HepG2 (cell line): ENCODE results near the gene SRCAP. TPM values are rescaled to one million over a fixed set of nuclear protein-coding genes. Genes with fewer than 3 reads are reported as not detected.

Source experiments
- KAT7 ChIP-seq: IDR thresholded peaks from 2 replicates; pipeline ENCODE4 v1.6.1; 2018; ENCODE audit warnings: borderline replicate concordance, missing compliant biosample characterization
- PLRG1 ChIP-seq: fragments of 450-650 bp; conservative IDR thresholded peaks from 2 replicates; pipeline ENCODE4 v1.6.1; 2016
- POLR2G ChIP-seq: fragments of 200-400 bp; formaldehyde crosslinking; IDR thresholded peaks from 2 replicates; pipeline ENCODE4 v1.6.1; 2018; ENCODE audit warnings: mild to moderate bottlenecking, low read depth, low read length, moderate library complexity
- RARA ChIP-seq: IDR thresholded peaks from 2 replicates; pipeline ENCODE4 v1.6.1; 2016; ENCODE audit warnings: missing genetic modification reagents, missing compliant biosample characterization
- SCMH1 ChIP-seq: sonication (generic); formaldehyde crosslinking; IDR thresholded peaks from 2 replicates; pipeline ENCODE4 v1.9.0; 2021; ENCODE audit warnings: missing genetic modification reagents, mild to moderate bottlenecking, borderline replicate concordance
- ZBTB42 ChIP-seq: sonication (generic); formaldehyde crosslinking; IDR thresholded peaks from 2 replicates; pipeline ENCODE4 v1.5.0; 2020; ENCODE audit warnings: mild to moderate bottlenecking, missing genetic modification reagents
- ZKSCAN8 ChIP-seq: IDR thresholded peaks from 2 replicates; pipeline ENCODE4 v1.6.1; 2016; ENCODE audit warnings: borderline replicate concordance, missing genetic modification reagents, missing compliant biosample characterization
- ZNF12 ChIP-seq: sonication (generic); formaldehyde crosslinking; IDR thresholded peaks from 2 replicates; pipeline ENCODE4 v1.5.0; 2020; ENCODE audit warnings: missing genetic modification reagents
- ZNF256 ChIP-seq: sonication (generic); formaldehyde crosslinking; conservative IDR thresholded peaks from 2 replicates; pipeline ENCODE4 v1.4.0; 2020; ENCODE audit warnings: missing genetic modification reagents
- ZNF616 ChIP-seq: sonication (generic); formaldehyde crosslinking; IDR thresholded peaks from 2 replicates; pipeline ENCODE4 v1.5.0; 2020; ENCODE audit warnings: low read depth, mild to moderate bottlenecking, missing genetic modification reagents
- ZNF629 ChIP-seq: sonication (generic); formaldehyde crosslinking; conservative IDR thresholded peaks from 2 replicates; pipeline ENCODE4 v1.5.0; 2020; ENCODE audit warnings: missing genetic modification reagents
- ZNF75D ChIP-seq: sonication (generic); formaldehyde crosslinking; IDR thresholded peaks from 2 replicates; pipeline ENCODE4 v1.8.1; 2023; ENCODE audit warnings: missing genetic modification reagents, mild to moderate bottlenecking, borderline replicate concordance
- ZZZ3 ChIP-seq: sonication (generic); formaldehyde crosslinking; IDR thresholded peaks from 2 replicates; pipeline ENCODE4 v1.4.0; 2020; ENCODE audit warnings: missing genetic modification reagents, mild to moderate bottlenecking, borderline replicate concordance
- polyA plus RNA-seq, 8 experiments: library from polyadenylated mRNA; depleted of rRNA in 3 of 8; stranded (reverse) in 7 of 8; unstranded in 1 of 8; fragments of >200 nt; fragmentation: Illumina TruSeq in 4 of 8; extraction: Trizol in 4 of 8; gene quantifications; 2 replicates each; pipeline versions ENCODE4 v1.2.1 to v1.2.3, GENCODE V29; 2011 to 2016; ENCODE audit warnings: low read depth in 4 of 8, missing spikeins in 1 of 8, mixed read lengths in 1 of 8; ENCODE audit not compliant: insufficient read depth in 1 of 8
- total RNA-seq, 5 experiments: library from RNA; depleted of rRNA; stranded (reverse); fragments of >200 nt; fragmentation: Illumina TruSeq; extraction: Trizol; gene quantifications; 2 replicates each; pipeline ENCODE4 v1.2.3, GENCODE V29; 2016; ENCODE audit warnings: low read depth in 1 of 5
- TF ChIP-seq, protein P1 (sequence below): sonication (generic); formaldehyde crosslinking; IDR thresholded peaks from one replicate; pipeline ENCODE4 v1.5.1; 2020; ENCODE audit warnings: mild to moderate bottlenecking, missing genetic modification reagents; ENCODE audit errors: not compliant biosample characterization
- TF ChIP-seq, protein P2 (sequence below): IDR thresholded peaks from 2 replicates; pipeline ENCODE4 v1.4.0; 2020; ENCODE audit warnings: mild to moderate bottlenecking, missing genetic modification reagents

The SRCAP gene
- total and polyA plus RNA-seq, 2 of the 13 experiments (the other 11 are each of a cell fraction or from before 2014, with no cell fraction given), result 4.9 to 9.0 TPM

DNA sequence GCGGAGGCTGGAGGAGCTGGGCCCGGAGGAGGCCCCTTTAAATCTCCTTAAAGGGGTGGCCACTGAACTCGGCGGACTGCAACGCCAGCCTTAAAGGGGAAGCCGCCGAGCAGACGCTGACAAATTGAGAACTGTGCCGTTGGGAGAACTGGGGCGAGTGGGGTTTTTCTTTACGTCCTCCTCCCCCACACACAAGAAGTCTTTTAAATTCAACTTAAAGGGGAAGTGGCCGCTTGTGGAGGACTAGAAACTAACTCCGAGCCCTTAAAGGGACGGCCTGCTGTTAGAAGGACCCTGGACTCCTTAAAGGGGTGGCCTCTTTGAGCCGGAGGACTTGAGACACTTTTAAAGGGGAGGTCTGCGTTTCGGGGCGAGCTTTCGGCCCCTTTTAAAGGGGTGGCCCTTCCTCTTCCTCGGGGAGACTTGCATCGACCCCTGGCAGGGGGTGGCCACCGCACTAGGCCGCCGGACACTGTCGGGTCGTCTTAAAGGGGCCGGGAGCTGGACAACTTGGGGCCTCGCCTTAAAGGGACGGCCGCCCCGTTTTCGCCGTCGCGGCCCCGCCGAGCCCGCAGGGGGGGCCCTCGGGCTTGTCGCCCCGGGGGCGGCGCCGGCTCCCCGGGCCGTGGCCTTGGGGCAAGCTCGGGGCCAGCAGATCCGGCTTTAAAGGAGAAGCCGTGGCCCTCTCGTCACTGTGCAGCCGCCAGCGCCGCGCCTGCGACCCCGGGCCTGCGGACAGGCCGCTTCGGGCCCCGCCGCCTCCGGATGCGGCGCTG, 40.1 kb upstream of the SRCAP start (continued):
- TF ChIP-seq, protein P1, sequence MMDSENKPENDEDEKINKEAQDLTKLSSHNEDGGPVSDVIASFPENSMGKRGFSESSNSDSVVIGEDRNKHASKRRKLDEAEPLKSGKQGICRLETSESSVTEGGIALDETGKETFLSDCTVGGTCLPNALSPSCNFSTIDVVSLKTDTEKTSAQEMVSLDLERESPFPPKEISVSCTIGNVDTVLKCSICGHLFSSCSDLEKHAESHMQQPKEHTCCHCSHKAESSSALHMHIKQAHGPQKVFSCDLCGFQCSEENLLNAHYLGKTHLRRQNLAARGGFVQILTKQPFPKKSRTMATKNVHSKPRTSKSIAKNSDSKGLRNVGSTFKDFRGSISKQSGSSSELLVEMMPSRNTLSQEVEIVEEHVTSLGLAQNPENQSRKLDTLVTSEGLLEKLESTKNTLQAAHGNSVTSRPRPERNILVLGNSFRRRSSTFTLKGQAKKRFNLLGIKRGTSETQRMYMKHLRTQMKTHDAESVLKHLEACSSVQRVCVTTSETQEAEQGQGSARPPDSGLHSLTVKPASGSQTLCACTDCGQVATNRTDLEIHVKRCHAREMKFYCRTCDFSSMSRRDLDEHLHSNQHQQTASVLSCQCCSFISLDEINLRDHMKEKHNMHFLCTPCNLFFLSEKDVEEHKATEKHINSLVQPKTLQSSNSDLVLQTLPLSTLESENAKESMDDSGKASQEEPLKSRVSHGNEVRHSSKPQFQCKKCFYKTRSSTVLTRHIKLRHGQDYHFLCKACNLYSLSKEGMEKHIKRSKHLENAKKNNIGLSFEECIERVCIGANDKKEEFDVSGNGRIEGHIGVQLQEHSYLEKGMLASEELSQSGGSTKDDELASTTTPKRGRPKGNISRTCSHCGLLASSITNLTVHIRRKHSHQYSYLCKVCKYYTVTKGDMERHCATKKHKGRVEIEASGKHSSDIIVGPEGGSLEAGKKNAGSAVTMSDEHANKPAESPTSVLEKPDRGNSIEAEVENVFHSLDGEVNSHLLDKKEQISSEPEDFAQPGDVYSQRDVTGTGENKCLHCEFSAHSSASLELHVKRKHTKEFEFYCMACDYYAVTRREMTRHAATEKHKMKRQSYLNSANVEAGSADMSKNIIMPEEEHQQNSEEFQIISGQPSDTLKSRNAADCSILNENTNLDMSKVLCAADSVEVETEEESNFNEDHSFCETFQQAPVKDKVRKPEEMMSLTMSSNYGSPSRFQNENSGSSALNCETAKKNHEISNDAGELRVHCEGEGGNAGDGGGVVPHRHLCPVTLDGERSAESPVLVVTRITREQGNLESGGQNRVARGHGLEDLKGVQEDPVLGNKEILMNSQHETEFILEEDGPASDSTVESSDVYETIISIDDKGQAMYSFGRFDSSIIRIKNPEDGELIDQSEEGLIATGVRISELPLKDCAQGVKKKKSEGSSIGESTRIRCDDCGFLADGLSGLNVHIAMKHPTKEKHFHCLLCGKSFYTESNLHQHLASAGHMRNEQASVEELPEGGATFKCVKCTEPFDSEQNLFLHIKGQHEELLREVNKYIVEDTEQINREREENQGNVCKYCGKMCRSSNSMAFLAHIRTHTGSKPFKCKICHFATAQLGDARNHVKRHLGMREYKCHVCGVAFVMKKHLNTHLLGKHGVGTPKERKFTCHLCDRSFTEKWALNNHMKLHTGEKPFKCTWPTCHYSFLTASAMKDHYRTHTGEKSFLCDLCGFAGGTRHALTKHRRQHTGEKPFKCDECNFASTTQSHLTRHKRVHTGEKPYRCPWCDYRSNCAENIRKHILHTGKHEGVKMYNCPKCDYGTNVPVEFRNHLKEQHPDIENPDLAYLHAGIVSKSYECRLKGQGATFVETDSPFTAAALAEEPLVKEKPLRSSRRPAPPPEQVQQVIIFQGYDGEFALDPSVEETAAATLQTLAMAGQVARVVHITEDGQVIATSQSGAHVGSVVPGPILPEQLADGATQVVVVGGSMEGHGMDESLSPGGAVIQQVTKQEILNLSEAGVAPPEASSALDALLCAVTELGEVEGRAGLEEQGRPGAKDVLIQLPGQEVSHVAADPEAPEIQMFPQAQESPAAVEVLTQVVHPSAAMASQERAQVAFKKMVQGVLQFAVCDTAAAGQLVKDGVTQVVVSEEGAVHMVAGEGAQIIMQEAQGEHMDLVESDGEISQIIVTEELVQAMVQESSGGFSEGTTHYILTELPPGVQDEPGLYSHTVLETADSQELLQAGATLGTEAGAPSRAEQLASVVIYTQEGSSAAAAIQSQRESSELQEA (CRISPR knock-in tag), result no peak
- no peak; the same call in 1 of the 2 replicates for TF ChIP-seq KAT7 (CRISPR knock-in tag)
- TF ChIP-seq ZNF616 (CRISPR knock-in tag), result no peak; the same call in 1 of the 2 replicates
- 0 out of 2 replicates have a peak, but pooled peaks have one; percentile 2 for TF ChIP-seq RARA (CRISPR knock-in tag)
- TF ChIP-seq POLR2G, result peak; percentile 79
- no peak for TF ChIP-seq SCMH1 (CRISPR knock-in tag)
- TF ChIP-seq, protein P2, sequence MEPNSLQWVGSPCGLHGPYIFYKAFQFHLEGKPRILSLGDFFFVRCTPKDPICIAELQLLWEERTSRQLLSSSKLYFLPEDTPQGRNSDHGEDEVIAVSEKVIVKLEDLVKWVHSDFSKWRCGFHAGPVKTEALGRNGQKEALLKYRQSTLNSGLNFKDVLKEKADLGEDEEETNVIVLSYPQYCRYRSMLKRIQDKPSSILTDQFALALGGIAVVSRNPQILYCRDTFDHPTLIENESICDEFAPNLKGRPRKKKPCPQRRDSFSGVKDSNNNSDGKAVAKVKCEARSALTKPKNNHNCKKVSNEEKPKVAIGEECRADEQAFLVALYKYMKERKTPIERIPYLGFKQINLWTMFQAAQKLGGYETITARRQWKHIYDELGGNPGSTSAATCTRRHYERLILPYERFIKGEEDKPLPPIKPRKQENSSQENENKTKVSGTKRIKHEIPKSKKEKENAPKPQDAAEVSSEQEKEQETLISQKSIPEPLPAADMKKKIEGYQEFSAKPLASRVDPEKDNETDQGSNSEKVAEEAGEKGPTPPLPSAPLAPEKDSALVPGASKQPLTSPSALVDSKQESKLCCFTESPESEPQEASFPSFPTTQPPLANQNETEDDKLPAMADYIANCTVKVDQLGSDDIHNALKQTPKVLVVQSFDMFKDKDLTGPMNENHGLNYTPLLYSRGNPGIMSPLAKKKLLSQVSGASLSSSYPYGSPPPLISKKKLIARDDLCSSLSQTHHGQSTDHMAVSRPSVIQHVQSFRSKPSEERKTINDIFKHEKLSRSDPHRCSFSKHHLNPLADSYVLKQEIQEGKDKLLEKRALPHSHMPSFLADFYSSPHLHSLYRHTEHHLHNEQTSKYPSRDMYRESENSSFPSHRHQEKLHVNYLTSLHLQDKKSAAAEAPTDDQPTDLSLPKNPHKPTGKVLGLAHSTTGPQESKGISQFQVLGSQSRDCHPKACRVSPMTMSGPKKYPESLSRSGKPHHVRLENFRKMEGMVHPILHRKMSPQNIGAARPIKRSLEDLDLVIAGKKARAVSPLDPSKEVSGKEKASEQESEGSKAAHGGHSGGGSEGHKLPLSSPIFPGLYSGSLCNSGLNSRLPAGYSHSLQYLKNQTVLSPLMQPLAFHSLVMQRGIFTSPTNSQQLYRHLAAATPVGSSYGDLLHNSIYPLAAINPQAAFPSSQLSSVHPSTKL (CRISPR knock-in tag), result peak; percentile 4; the same call in 1 of the 2 replicates
- no peak for TF ChIP-seq ZKSCAN8
- no peak; the same call in 1 of the 2 replicates for TF ChIP-seq ZNF256 (CRISPR knock-in tag)
- no peak; the same call in 1 of the 2 replicates for TF ChIP-seq ZBTB42 (CRISPR knock-in tag)
- no peak for TF ChIP-seq ZNF629 (CRISPR knock-in tag)
- no peak; the same call in 1 of the 2 replicates for TF ChIP-seq ZNF12 (CRISPR knock-in tag)
- TF ChIP-seq PLRG1, result no peak
- TF ChIP-seq ZNF75D (CRISPR knock-in tag), result no peak
- no peak; the same call in 1 of the 2 replicates for TF ChIP-seq ZZZ3 (CRISPR knock-in tag)
